K562 (cell line): ENCODE measurements around the gene RNF44. TPM values are rescaled to one million over a fixed set of nuclear protein-coding genes. Genes with fewer than 3 reads are reported as not detected.
A peak's percentile ranks its signal among the peaks of the same experiment; 100 is the strongest.

Source experiments
- ATAC-seq: fragments of 200-7000 bp; cut with Tn5 transposase; 3 replicates; pipeline ENCODE4 v1.9.1; 2020; ENCODE audit warnings: moderate library complexity
- BruUV-seq: library from RNA; stranded (reverse); fragments of 400-500 nt; replicated peaks from 2 replicates; lab custom pipeline; 2021; lab: Mats Ljungman, UMichigan
- CTCF ChIA-PET: fragments of 300-600 bp; formaldehyde crosslinking; extraction: SDS; loops from one replicate; lab custom pipeline; 2021; ENCODE audit warnings: low intra/inter-chr PET ratio; lab: Yijun Ruan, JAX
- POLR2A ChIA-PET: fragments of 300-600, 350-650 bp; sonication (Branson Sonifier 250); formaldehyde crosslinking; extraction: SDS; loops from one replicate; lab custom pipeline; 2021; ENCODE audit warnings: antibody characterized with exemption, inconsistent platforms; lab: Yijun Ruan, JAX
- DNase-seq, 4 experiments: peaks; one replicate each; pipeline versions ENCODE4 v3.0.0 to v3.0.0-alpha.2; 2011 to 2018; ENCODE audit warnings: low spot score in 3 of 4, mixed read lengths in 3 of 4; ENCODE audit errors: extremely low read depth in 1 of 4
- FAIRE-seq: peaks from 2 replicates; lab custom pipeline; 2011; peaks lifted over from hg19 to GRCh38; lab: Jason Lieb, UNC
- H2AFZ ChIP-seq: 2 replicates; pipeline ENCODE4 v1.6.0; 2011; ENCODE audit warnings: low read depth, low read length, control low read depth, inconsistent platforms
- H3K27ac ChIP-seq: fragments of 200-600 bp; 3 replicates; pipeline ENCODE4 v1.8.0; 2011; ENCODE audit warnings: low read depth, mild to moderate bottlenecking, control low read depth, inconsistent platforms, low read length, moderate library complexity, mixed read lengths; ENCODE audit errors: extremely low read depth
- H3K27me3 ChIP-seq, 2 experiments: fragments of 300-600 bp in 1 of 2; 2 replicates in 1 of 2; 3 replicates in 1 of 2; pipeline versions ENCODE4 v1.6.0 to v1.8.0; 2011; ENCODE audit warnings: inconsistent platforms in 2 of 2, low read length in 2 of 2, mild to moderate bottlenecking in 1 of 2, mixed read lengths in 1 of 2, moderate library complexity in 1 of 2; ENCODE audit not compliant: control insufficient read depth in 2 of 2, insufficient read depth in 2 of 2
- H3K36me3 ChIP-seq: fragments of 300-600 bp; 3 replicates; pipeline ENCODE4 v1.8.0; 2011; ENCODE audit warnings: mild to moderate bottlenecking, low read length, inconsistent platforms; ENCODE audit not compliant: control insufficient read depth, insufficient read depth
- H3K4me1 ChIP-seq, 2 experiments: fragments of 200-600 bp in 1 of 2; replicated peaks in 1 of 2; 2 replicates in 1 of 2; 3 replicates in 1 of 2; pipeline versions ENCODE4 v1.5.1 to v1.8.0; 2011; ENCODE audit warnings: inconsistent platforms in 2 of 2, low read length in 2 of 2, mild to moderate bottlenecking in 1 of 2, mixed read lengths in 1 of 2, moderate library complexity in 1 of 2; ENCODE audit not compliant: control insufficient read depth in 2 of 2, insufficient read depth in 2 of 2
- H3K4me2 ChIP-seq: 2 replicates; pipeline ENCODE4 v1.6.1; 2011; ENCODE audit warnings: low read length, control low read depth, inconsistent platforms, mixed read lengths; ENCODE audit not compliant: insufficient read depth
- H3K4me3 ChIP-seq: fragments of 200-600 bp; sonication (generic), shearing (Covaris generic); 2 replicates; pipeline ENCODE4 v1.5.1; 2016; ENCODE audit warnings: control low read depth, inconsistent platforms
- H3K79me2 ChIP-seq: fragments of 200-600 bp; 3 replicates; pipeline ENCODE4 v1.8.0; 2011; ENCODE audit warnings: low read length, inconsistent platforms; ENCODE audit not compliant: control insufficient read depth, insufficient read depth
- H3K9ac ChIP-seq, 2 experiments: 2 replicates each; pipeline versions ENCODE4 v1.6.0 to v1.6.1; 2011; ENCODE audit warnings: low read depth in 2 of 2, low read length in 2 of 2, control low read depth in 1 of 2, inconsistent platforms in 1 of 2, mild to moderate bottlenecking in 1 of 2, mixed read lengths in 1 of 2; ENCODE audit not compliant: insufficient read depth in 1 of 2
- H3K9me1 ChIP-seq: one replicate; pipeline ENCODE4 v1.6.0; 2011; ENCODE audit warnings: inconsistent platforms, mild to moderate bottlenecking, low read length, moderate library complexity; ENCODE audit not compliant: control insufficient read depth, insufficient read depth
- H3K9me3 ChIP-seq: replicated peaks from 2 replicates; pipeline ENCODE4 v1.5.1; 2011; ENCODE audit warnings: low read depth, low read length, inconsistent platforms; ENCODE audit not compliant: control insufficient read depth, insufficient read depth
- H4K20me1 ChIP-seq: replicated peaks from 2 replicates; pipeline ENCODE4 v1.6.1; 2011; ENCODE audit warnings: low read length, inconsistent platforms, mixed read lengths; ENCODE audit not compliant: control insufficient read depth, insufficient read depth
- ATF1 ChIP-seq, 2 experiments: fragments of 450-650 bp in 1 of 2; IDR thresholded peaks; 2 replicates each; pipeline ENCODE4 v1.6.1; 2016; ENCODE audit warnings: missing compliant biosample characterization in 1 of 2, missing genetic modification characterization in 1 of 2
- BDP1 ChIP-seq: IDR thresholded peaks from 3 replicates; pipeline ENCODE4 v1.6.1; 2011; ENCODE audit not compliant: insufficient read length, insufficient read depth
- CBFB ChIP-seq: sonication (generic); formaldehyde crosslinking; IDR thresholded peaks from 2 replicates; pipeline ENCODE4 v1.4.0; 2020; ENCODE audit warnings: mild to moderate bottlenecking, missing genetic modification reagents
- ELF1 ChIP-seq: fragments of 200-800 bp; sonication (Bioruptor generic); IDR thresholded peaks from 2 replicates; pipeline ENCODE4 v1.6.1; 2016; ENCODE audit warnings: missing genetic modification characterization, missing compliant biosample characterization
- HOXB6 ChIP-seq: fragments of 250-450 bp; sonication (Bioruptor Pico); IDR thresholded peaks from 2 replicates; pipeline ENCODE4 v1.5.1; 2022; ENCODE audit warnings: mild to moderate bottlenecking, borderline replicate concordance
- HSF4 ChIP-seq: fragments of 250-450 bp; sonication (Bioruptor Pico); IDR thresholded peaks from 2 replicates; pipeline ENCODE4 v2.1.2; 2022; ENCODE audit warnings: mild to moderate bottlenecking, moderate library complexity, borderline replicate concordance
- KAT7 ChIP-seq: sonication (generic); formaldehyde crosslinking; IDR thresholded peaks from 2 replicates; pipeline ENCODE4 v1.8.0; 2022; ENCODE audit warnings: missing genetic modification reagents, mild to moderate bottlenecking, borderline replicate concordance
- MBD2 ChIP-seq: sonication (generic); IDR thresholded peaks from 2 replicates; pipeline ENCODE4 v1.6.1; 2016; ENCODE audit warnings: low read depth, borderline replicate concordance
- MITF ChIP-seq: IDR thresholded peaks from 2 replicates; pipeline ENCODE4 v1.6.1; 2014; ENCODE audit warnings: antibody characterized with exemption
- NBN ChIP-seq: fragments of 450-650 bp; IDR thresholded peaks from 2 replicates; pipeline ENCODE4 v1.6.1; 2016; ENCODE audit warnings: low read depth, mild to moderate bottlenecking
- PCBP2 ChIP-seq: fragments of 200-400 bp; formaldehyde crosslinking; IDR thresholded peaks from 2 replicates; pipeline ENCODE4 v1.6.1; 2018; ENCODE audit warnings: low read length, low read depth, mild to moderate bottlenecking, moderate library complexity; ENCODE audit not compliant: poor library complexity, severe bottlenecking
- PHB ChIP-seq: fragments of 250-450 bp; sonication (Bioruptor Pico); IDR thresholded peaks from 2 replicates; pipeline ENCODE4 v1.5.0; 2021
- POLR2AphosphoS2 ChIP-seq: IDR thresholded peaks from 2 replicates; pipeline ENCODE4 v1.6.1; 2012; ENCODE audit warnings: low read length, improper control_type of control experiment
- WGBS: fragments of 100-300 bp; shearing (Covaris generic); methylation state at CpG from one replicate; pipeline ENCODE4 v1.1.6; 2016; ENCODE audit warnings: low coverage, mixed read lengths; ENCODE audit not compliant: insufficient coverage; ENCODE audit errors: missing lambda C conversion rate; 5-methylcytosine and 5-hydroxymethylcytosine counted together
- in situ Hi-C: fragments of 300-500 bp; cut with MboI; formaldehyde crosslinking; loops from 4 replicates; pipeline ENCODE4 v1.15.0; 2018; ENCODE audit warnings: inconsistent platforms, mixed read lengths
- intact Hi-C: fragments of 100-400 bp; cut with micrococcal nuclease; formaldehyde crosslinking; loops from 2 replicates; pipeline ENCODE4 v1.14.2; 2022
- polyA plus RNA-seq, 8 experiments: library from polyadenylated mRNA; depleted of rRNA in 4 of 8; stranded (reverse) in 5 of 8; unstranded in 3 of 8; fragments of >200 nt; fragmentation: Nextera tagmentation in 2 of 8; fragmentation: Illumina TruSeq in 1 of 8; extraction: Ambion mirVana in 2 of 8; extraction: Trizol in 1 of 8; gene quantifications; 2 replicates each; pipeline versions ENCODE4 v1.2.1 to v1.2.3, GENCODE V29; 2011 to 2014; ENCODE audit warnings: inconsistent platforms in 1 of 8, missing spikeins in 1 of 8
- total RNA-seq, 7 experiments: library from RNA; depleted of rRNA in 6 of 7; stranded (reverse); fragments of >200 nt in 6 of 7; fragmentation: Illumina TruSeq in 2 of 7; extraction: Trizol in 2 of 7; gene quantifications; 2 replicates each; pipeline versions ENCODE4 v1.2.1 to v1.2.3, GENCODE V29; 2011 to 2021; ENCODE audit warnings: low replicate concordance in 1 of 7
- TF ChIP-seq, protein P1 (sequence below): sonication (generic); formaldehyde crosslinking; IDR thresholded peaks from 2 replicates; pipeline ENCODE4 v1.8.0; 2023; ENCODE audit warnings: mild to moderate bottlenecking, missing genetic modification reagents
- TF ChIP-seq, protein P2 (sequence below): fragments of 450-650 bp; formaldehyde crosslinking; IDR thresholded peaks from 2 replicates; pipeline ENCODE4 v1.4.0; 2022; ENCODE audit warnings: missing genetic modification characterization
- TF ChIP-seq, protein P3 (sequence below): fragments of 250-450 bp; sonication (Bioruptor Pico); IDR thresholded peaks from 2 replicates; pipeline ENCODE4 v1.8.0; 2021; ENCODE audit warnings: borderline replicate concordance, mild to moderate bottlenecking, moderate library complexity; ENCODE audit not compliant: poor library complexity, severe bottlenecking

RNF44 gene
- total and polyA plus RNA-seq, 9 of the 15 experiments (the other 6 are each of a cell fraction or from before 2014, with no cell fraction given): 1.6 to 82.6 (median 7.4) TPM

DNA sequence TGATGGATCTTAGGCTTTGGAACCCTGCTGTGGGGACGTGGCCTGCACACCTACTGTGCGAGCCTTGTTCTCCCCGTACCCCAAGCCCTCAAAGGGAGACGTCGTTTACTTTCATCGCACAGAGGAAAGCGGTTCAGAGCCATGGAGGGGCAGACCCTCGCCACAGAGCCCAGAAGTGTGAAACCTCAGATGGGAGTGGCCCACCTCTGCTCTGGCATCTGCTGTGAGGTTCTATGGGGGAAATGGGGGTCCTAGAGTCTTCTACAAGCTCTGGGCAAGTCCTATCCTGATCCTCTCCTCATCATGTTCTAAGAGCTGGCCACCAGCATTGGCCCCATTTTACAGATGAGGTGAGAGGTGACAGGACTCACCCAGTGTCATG is 3.7 kb upstream of the RNF44 start:
- peaks cover 41 to 57% of the 10 kb centered on the region in 2 experiments for H3K4me1 ChIP-seq
- no TSS peak for BruUV-seq
- ATAC-seq (no peak), DNase-seq (no peak), FAIRE-seq (no peak)
- H3K9me3 ChIP-seq: no peaks in the 10 kb centered on the region
- peaks cover 32% of the 10 kb centered on the region for H3K79me2 ChIP-seq
- no peaks in the 10 kb centered on the region for H3K27me3 ChIP-seq
- peak overlapping the region; percentile 94; the same call in 1 of the 2 replicates for H3K4me2 ChIP-seq
- H3K36me3 ChIP-seq: no peaks in the 10 kb centered on the region; the same call in 2 of the 3 replicates
- intact Hi-C loops: no loop called here
- H3K9ac ChIP-seq: peak overlapping the region; percentile 75 to 94; a peak in 3 of 4 replicates
- POLR2A ChIA-PET: interaction anchor here (0.5 to 1.6 kb wide), 3 partner anchors 10 to 29 kb away, joined by 3 to 4 read pairs (median 3); no protein-coding TSS in a partner anchor
- H2AFZ ChIP-seq: no peak overlapping the region
- WGBS: 77% methylated on average over 8 of the region's 8 CpGs
- H4K20me1 ChIP-seq: no peaks in the 10 kb centered on the region
- H3K4me3 ChIP-seq: no peak overlapping the region
- CTCF ChIA-PET: no interaction called here
- in situ Hi-C loops: no loop called here
- H3K27ac ChIP-seq: peak overlapping the region; percentile 77; the same call in 2 of the 3 replicates
- no peaks in the 10 kb centered on the region for H3K9me1 ChIP-seq
- TF ChIP-seq ATF1 (CRISPR knock-in tag; IDR thresholded peaks at IDR 0.05) (no peak), ATF1 (tag; IDR thresholded peaks at IDR 0.05) (no peak), KAT7 (CRISPR knock-in tag) (no peak), HOXB6 (CRISPR knock-in tag) (no peak), MBD2 (no peak), BDP1 (no peak), MITF (no peak), PHB (CRISPR knock-in tag) (no peak), NBN (no peak), ELF1 (no peak), POLR2AphosphoS2 (no peak), HSF4 (CRISPR knock-in tag) (no peak), CBFB (CRISPR knock-in tag) (no peak), PCBP2 (no peak)
- TF ChIP-seq, protein P1, sequence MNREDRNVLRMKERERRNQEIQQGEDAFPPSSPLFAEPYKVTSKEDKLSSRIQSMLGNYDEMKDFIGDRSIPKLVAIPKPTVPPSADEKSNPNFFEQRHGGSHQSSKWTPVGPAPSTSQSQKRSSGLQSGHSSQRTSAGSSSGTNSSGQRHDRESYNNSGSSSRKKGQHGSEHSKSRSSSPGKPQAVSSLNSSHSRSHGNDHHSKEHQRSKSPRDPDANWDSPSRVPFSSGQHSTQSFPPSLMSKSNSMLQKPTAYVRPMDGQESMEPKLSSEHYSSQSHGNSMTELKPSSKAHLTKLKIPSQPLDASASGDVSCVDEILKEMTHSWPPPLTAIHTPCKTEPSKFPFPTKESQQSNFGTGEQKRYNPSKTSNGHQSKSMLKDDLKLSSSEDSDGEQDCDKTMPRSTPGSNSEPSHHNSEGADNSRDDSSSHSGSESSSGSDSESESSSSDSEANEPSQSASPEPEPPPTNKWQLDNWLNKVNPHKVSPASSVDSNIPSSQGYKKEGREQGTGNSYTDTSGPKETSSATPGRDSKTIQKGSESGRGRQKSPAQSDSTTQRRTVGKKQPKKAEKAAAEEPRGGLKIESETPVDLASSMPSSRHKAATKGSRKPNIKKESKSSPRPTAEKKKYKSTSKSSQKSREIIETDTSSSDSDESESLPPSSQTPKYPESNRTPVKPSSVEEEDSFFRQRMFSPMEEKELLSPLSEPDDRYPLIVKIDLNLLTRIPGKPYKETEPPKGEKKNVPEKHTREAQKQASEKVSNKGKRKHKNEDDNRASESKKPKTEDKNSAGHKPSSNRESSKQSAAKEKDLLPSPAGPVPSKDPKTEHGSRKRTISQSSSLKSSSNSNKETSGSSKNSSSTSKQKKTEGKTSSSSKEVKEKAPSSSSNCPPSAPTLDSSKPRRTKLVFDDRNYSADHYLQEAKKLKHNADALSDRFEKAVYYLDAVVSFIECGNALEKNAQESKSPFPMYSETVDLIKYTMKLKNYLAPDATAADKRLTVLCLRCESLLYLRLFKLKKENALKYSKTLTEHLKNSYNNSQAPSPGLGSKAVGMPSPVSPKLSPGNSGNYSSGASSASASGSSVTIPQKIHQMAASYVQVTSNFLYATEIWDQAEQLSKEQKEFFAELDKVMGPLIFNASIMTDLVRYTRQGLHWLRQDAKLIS (CRISPR knock-in tag): no peak
- TF ChIP-seq, protein P2, sequence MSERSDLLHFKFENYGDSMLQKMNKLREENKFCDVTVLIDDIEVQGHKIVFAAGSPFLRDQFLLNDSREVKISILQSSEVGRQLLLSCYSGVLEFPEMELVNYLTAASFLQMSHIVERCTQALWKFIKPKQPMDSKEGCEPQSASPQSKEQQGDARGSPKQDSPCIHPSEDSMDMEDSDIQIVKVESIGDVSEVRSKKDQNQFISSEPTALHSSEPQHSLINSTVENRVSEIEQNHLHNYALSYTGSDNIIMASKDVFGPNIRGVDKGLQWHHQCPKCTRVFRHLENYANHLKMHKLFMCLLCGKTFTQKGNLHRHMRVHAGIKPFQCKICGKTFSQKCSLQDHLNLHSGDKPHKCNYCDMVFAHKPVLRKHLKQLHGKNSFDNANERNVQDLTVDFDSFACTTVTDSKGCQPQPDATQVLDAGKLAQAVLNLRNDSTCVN (CRISPR knock-in tag): no peak
- TF ChIP-seq, protein P3, sequence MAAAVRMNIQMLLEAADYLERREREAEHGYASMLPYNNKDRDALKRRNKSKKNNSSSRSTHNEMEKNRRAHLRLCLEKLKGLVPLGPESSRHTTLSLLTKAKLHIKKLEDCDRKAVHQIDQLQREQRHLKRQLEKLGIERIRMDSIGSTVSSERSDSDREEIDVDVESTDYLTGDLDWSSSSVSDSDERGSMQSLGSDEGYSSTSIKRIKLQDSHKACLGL (CRISPR knock-in tag): no peak
